GM12878 (cell line): ENCODE results near the gene DLG2. TPM values are rescaled to one million over a fixed set of nuclear protein-coding genes. Genes with fewer than 3 reads are reported as not detected.
"Not testable (repeated sequence)": the region's sequence is repeated elsewhere in the genome, so short reads cannot be mapped to it uniquely, and the experiment has no call there.

ENCODE experiments used
- ATAC-seq: fragments of 200-7000 bp; cut with Tn5 transposase; 3 replicates; pipeline ENCODE4 v1.9.1; 2020; ENCODE audit warnings: mild to moderate bottlenecking, moderate library complexity
- BruUV-seq: library from RNA; stranded (reverse); fragments of 400-500 nt; replicated peaks from 2 replicates; lab custom pipeline; 2021; lab: Mats Ljungman, UMichigan
- CTCF ChIA-PET: fragments of 300-600 bp; sonication (Branson Sonifier 250); formaldehyde crosslinking; extraction: SDS; loops from one replicate; lab custom pipeline; 2021; ENCODE audit warnings: inconsistent platforms; lab: Yijun Ruan, JAX
- POLR2A ChIA-PET: fragments of 350-600 bp; formaldehyde crosslinking; extraction: SDS; loops from one replicate; lab custom pipeline; 2021; ENCODE audit warnings: inconsistent platforms; lab: Charles Lee
- RAD21 ChIA-PET: fragments of 300-600 bp; sonication (Branson Sonifier 250); formaldehyde crosslinking; loops from one replicate; lab custom pipeline; 2023; ENCODE audit warnings: antibody characterized with exemption; ENCODE audit not compliant: unreplicated experiment; lab: Charles Lee
- SMC1A ChIA-PET: fragments of 300-600 bp; sonication (Branson Sonifier 250); formaldehyde crosslinking; loops from one replicate; lab custom pipeline; 2023; ENCODE audit not compliant: unreplicated experiment, uncharacterized antibody; lab: Charles Lee
- DNase-seq: peaks from one replicate; pipeline ENCODE4 v3.0.0-alpha.2; 2011; ENCODE audit warnings: low read depth, low spot score
- FAIRE-seq: peaks from 3 replicates; lab custom pipeline; 2011; peaks lifted over from hg19 to GRCh38; lab: Jason Lieb, UNC
- H2AFZ ChIP-seq: 2 replicates; pipeline ENCODE4 v1.6.0; 2011; ENCODE audit warnings: low read depth, low read length, control low read depth; ENCODE audit not compliant: control insufficient read depth
- H3K27ac ChIP-seq: 2 replicates; pipeline ENCODE4 v1.5.1; 2011; ENCODE audit warnings: control low read depth; ENCODE audit not compliant: control insufficient read depth, insufficient read depth
- H3K27me3 ChIP-seq, 2 experiments: replicated peaks in 1 of 2; 2 replicates each; pipeline versions ENCODE4 v1.6.0 to v1.6.1; 2011; ENCODE audit warnings: low read length in 1 of 2; ENCODE audit not compliant: control insufficient read depth in 2 of 2, insufficient read depth in 2 of 2
- H3K36me3 ChIP-seq, 2 experiments: 2 replicates each; pipeline ENCODE4 v1.5.1; 2011; ENCODE audit warnings: low read length in 1 of 2; ENCODE audit not compliant: control insufficient read depth in 2 of 2, insufficient read depth in 2 of 2
- H3K4me1 ChIP-seq: 2 replicates; pipeline ENCODE4 v1.6.1; 2011; ENCODE audit warnings: mild to moderate bottlenecking, low read length, moderate library complexity, mixed read lengths; ENCODE audit not compliant: control insufficient read depth, insufficient read depth
- H3K4me2 ChIP-seq: 2 replicates; pipeline ENCODE4 v1.6.0; 2011; ENCODE audit warnings: control low read depth; ENCODE audit not compliant: control insufficient read depth, insufficient read depth
- H3K4me3 ChIP-seq: fragments of 200-600 bp; sonication (generic); 2 replicates; pipeline ENCODE4 v1.5.1; 2016
- H3K79me2 ChIP-seq: 2 replicates; pipeline ENCODE4 v1.6.0; 2011; ENCODE audit warnings: low read length; ENCODE audit not compliant: control insufficient read depth, insufficient read depth
- H3K9ac ChIP-seq: 2 replicates; pipeline ENCODE4 v1.8.0; 2011; ENCODE audit warnings: low read length, control low read depth, mixed read lengths; ENCODE audit not compliant: control insufficient read depth, insufficient read depth
- H3K9me3 ChIP-seq: replicated peaks from 3 replicates; pipeline ENCODE4 v1.5.1; 2011; ENCODE audit warnings: mild to moderate bottlenecking, low read length; ENCODE audit not compliant: control insufficient read depth, insufficient read depth
- H4K20me1 ChIP-seq: 2 replicates; pipeline ENCODE4 v1.6.0; 2011; ENCODE audit not compliant: control insufficient read depth, insufficient read depth
- JUNB ChIP-seq: IDR thresholded peaks from 2 replicates; pipeline ENCODE4 v1.6.1; 2016; ENCODE audit warnings: antibody characterized with exemption, mild to moderate bottlenecking
- NR2F1 ChIP-seq: fragments of 450-650 bp; conservative IDR thresholded peaks from 2 replicates; pipeline ENCODE4 v1.6.1; 2017; ENCODE audit warnings: mild to moderate bottlenecking
- WGBS: methylation state at CpG from one replicate; pipeline ENCODE4 v1.1.6; 2016; ENCODE audit warnings: low lambda C conversion rate; ENCODE audit not compliant: insufficient replicate concordance, insufficient coverage; ENCODE audit errors: missing lambda C conversion rate; 5-methylcytosine and 5-hydroxymethylcytosine counted together
- in situ Hi-C: fragments of 300-500 bp; cut with MboI; formaldehyde crosslinking; loops from 9 replicates; pipeline ENCODE4 v1.14.3; 2018; ENCODE audit warnings: mixed read lengths
- intact Hi-C: fragments of 100-400 bp; cut with micrococcal nuclease; formaldehyde crosslinking; loops from one replicate; pipeline ENCODE4 v1.14.2; 2022; ENCODE audit not compliant: unreplicated experiment
- polyA plus RNA-seq, 11 experiments: library from polyadenylated mRNA; depleted of rRNA in 4 of 11; unstranded in 6 of 11; stranded (reverse) in 5 of 11; fragments of >200 nt; fragmentation: Nextera tagmentation in 4 of 11; fragmentation: Illumina TruSeq in 1 of 11; extraction: Ambion mirVana in 4 of 11; extraction: Trizol in 1 of 11; gene quantifications; 1 replicate in 1 of 11; 2 replicates in 10 of 11; pipeline versions ENCODE4 v1.2.1 to v1.2.3, GENCODE V29; 2011 to 2016; ENCODE audit warnings: inconsistent platforms in 2 of 11, missing spikeins in 2 of 11, low read depth in 1 of 11
- total RNA-seq, 4 experiments: library from RNA; depleted of rRNA in 3 of 4; stranded (reverse); fragments of >200 nt in 3 of 4; fragmentation: Illumina TruSeq in 1 of 4; extraction: Trizol in 1 of 4; gene quantifications; 2 replicates each; pipeline versions ENCODE4 v1.2.1 to v1.2.3, GENCODE V29; 2013 to 2021

DLG2 gene
- total and polyA plus RNA-seq, 10 of the 15 experiments (the other 5 are each of a cell fraction or from before 2014, with no cell fraction given) = 0.09 to 0.98 (median 0.35) TPM

- RAD21 ChIA-PET = no interaction called here
- POLR2A ChIA-PET = no interaction called here
- no peak overlapping the region for H3K27ac ChIP-seq
- H2AFZ ChIP-seq = no peak overlapping the region
- no peaks in the 10 kb centered on the region for H3K9me3 ChIP-seq
- no peaks in the 10 kb centered on the region for H3K36me3 ChIP-seq
- H3K4me3 ChIP-seq = no peak overlapping the region
- intact Hi-C loops (no loop called here), in situ Hi-C loops (no loop called here)
- CTCF ChIA-PET = no interaction called here
- H3K79me2 ChIP-seq = no peaks in the 10 kb centered on the region
- no peak for DNase-seq
- ATAC-seq = no peak
- no peaks in the 10 kb centered on the region for H3K4me1 ChIP-seq
- TF ChIP-seq NR2F1 = no peak
- no peak for TF ChIP-seq JUNB
- no peak for FAIRE-seq
- H3K9ac ChIP-seq = no peak overlapping the region
- 51% methylated on average over 3 of the region's 3 CpGs for WGBS
- no TSS peak for BruUV-seq
- no peaks in the 10 kb centered on the region for H3K27me3 ChIP-seq
- H4K20me1 ChIP-seq = no peaks in the 10 kb centered on the region
- SMC1A ChIA-PET = no interaction called here
- no peak overlapping the region for H3K4me2 ChIP-seq
Measured at GRCh38 chr11:85406316-85406715, 220.8 kb downstream of the DLG2 start.

- RAD21 ChIA-PET, intact Hi-C loops, H4K20me1 ChIP-seq, ATAC-seq, H2AFZ ChIP-seq, H3K4me3 ChIP-seq, H3K4me1 ChIP-seq, POLR2A ChIA-PET, BruUV-seq, H3K36me3 ChIP-seq, DNase-seq, H3K27me3 ChIP-seq, H3K79me2 ChIP-seq, H3K9ac ChIP-seq, CTCF ChIA-PET, FAIRE-seq, H3K9me3 ChIP-seq, in situ Hi-C loops, H3K4me2 ChIP-seq, H3K27ac ChIP-seq: not testable (repeated sequence)
- WGBS = 5% methylated on average over 4 of the region's 4 CpGs
- SMC1A ChIA-PET = interaction anchor here (1.1 kb wide), 1 partner anchor 12 kb away, joined by 4 read pairs; no protein-coding TSS in a partner anchor
Measured at GRCh38 chr11:85395515-85396055, 231.6 kb downstream of the DLG2 start.
